ENCODE measurements around the gene MTERF4.

DNA sequence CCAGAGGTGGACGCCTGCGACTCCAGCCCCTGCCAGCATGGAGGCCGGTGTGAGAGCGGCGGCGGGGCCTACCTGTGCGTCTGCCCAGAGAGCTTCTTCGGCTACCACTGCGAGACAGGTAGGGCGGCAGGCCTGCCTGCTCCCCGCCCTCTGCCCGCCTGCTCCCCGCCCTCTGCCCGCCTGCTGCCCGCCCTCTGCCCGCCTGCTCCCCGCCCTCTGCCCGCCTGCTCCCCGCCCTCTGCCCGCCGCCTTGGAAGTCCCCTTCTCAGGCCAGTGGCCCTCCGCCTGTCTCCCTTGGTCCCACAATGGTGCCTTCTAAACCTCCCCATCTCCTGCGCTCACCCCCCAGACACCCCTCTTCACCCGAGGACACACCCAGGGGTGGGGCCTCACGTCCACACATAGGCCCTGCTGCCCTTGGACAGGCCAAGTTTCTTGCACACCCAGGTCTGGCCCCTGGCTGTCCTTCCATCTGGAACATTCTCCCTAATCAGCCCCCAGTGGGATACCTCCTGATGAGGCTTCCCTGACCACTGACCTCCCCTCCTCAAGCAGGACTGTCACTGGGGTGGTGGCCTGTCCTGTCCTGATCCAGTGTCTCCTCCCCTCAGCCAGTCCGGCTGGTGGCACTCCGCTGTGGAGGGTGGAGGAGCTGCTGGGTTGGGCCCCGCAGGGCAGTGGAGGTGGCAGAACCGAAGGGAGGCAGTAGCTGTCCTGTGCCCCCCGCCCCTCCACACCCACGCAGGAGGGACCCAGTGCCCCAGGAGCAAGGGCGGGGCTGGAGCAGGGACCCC lies 37.9 kb downstream of the MTERF4 start:
- TF ChIP-seq, protein P1, sequence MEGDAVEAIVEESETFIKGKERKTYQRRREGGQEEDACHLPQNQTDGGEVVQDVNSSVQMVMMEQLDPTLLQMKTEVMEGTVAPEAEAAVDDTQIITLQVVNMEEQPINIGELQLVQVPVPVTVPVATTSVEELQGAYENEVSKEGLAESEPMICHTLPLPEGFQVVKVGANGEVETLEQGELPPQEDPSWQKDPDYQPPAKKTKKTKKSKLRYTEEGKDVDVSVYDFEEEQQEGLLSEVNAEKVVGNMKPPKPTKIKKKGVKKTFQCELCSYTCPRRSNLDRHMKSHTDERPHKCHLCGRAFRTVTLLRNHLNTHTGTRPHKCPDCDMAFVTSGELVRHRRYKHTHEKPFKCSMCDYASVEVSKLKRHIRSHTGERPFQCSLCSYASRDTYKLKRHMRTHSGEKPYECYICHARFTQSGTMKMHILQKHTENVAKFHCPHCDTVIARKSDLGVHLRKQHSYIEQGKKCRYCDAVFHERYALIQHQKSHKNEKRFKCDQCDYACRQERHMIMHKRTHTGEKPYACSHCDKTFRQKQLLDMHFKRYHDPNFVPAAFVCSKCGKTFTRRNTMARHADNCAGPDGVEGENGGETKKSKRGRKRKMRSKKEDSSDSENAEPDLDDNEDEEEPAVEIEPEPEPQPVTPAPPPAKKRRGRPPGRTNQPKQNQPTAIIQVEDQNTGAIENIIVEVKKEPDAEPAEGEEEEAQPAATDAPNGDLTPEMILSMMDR (IDR thresholded peaks at IDR 0.05) = no peak
- no peak for TF ChIP-seq POLR2A (IDR thresholded peaks at IDR 0.05)
